ENCODE data around the gene RNU6-8.

- no peak for TF ChIP-seq CTCF (IDR thresholded peaks at IDR 0.05)
- TF ChIP-seq POLR2A (IDR thresholded peaks at IDR 0.05), result peak in 1 of 2 donors; percentile 46
These were observed 1.8 kb downstream of the RNU6-8 start for GRCh38 chr14:32201193-32201815.
